HepG2 (cell line): ENCODE measurements around the gene DCST2. TPM values are rescaled to one million over a fixed set of nuclear protein-coding genes. Genes with fewer than 3 reads are reported as not detected.

ENCODE experiments used
- ATAC-seq: fragments of 200-7000 bp; cut with Tn5 transposase; 3 replicates; pipeline ENCODE4 v1.9.1; 2020; ENCODE audit warnings: mild to moderate bottlenecking, moderate library complexity
- BruUV-seq: library from RNA; stranded (reverse); fragments of 400-500 nt; replicated peaks from 2 replicates; lab custom pipeline; 2021; lab: Mats Ljungman, UMichigan
- CTCF ChIA-PET: fragments of 300-600 bp; formaldehyde crosslinking; extraction: SDS; loops from one replicate; lab custom pipeline; 2021; ENCODE audit warnings: low total read pairs, inconsistent platforms, low intra/inter-chr PET ratio; lab: Yijun Ruan, JAX
- POLR2A ChIA-PET: fragments of 350-600 bp; sonication (Branson Sonifier 250); formaldehyde crosslinking; loops from one replicate; lab custom pipeline; 2020; ENCODE audit warnings: antibody characterized with exemption, inconsistent platforms; lab: Yijun Ruan, JAX
- DNase-seq: peaks from one replicate; pipeline ENCODE4 v3.0.0-alpha.2; 2015; ENCODE audit warnings: low spot score
- FAIRE-seq: peaks from 3 replicates; lab custom pipeline; 2011; peaks lifted over from hg19 to GRCh38; lab: Jason Lieb, UNC
- H2AFZ ChIP-seq: one replicate; pipeline ENCODE4 v1.6.1; 2011; ENCODE audit warnings: low read length, inconsistent platforms
- H3K27ac ChIP-seq: fragments of 300-600 bp; 3 replicates; pipeline ENCODE4 v1.8.0; 2011; ENCODE audit warnings: mixed run types, mild to moderate bottlenecking, mixed read lengths, low read length, inconsistent platforms; ENCODE audit not compliant: insufficient read depth; ENCODE audit errors: extremely low read length
- H3K27me3 ChIP-seq, 2 experiments: fragments of 200-600 bp in 1 of 2; 2 replicates in 1 of 2; 3 replicates in 1 of 2; pipeline versions ENCODE4 v1.6.0 to v1.8.0; 2011; ENCODE audit warnings: low read length in 2 of 2, mild to moderate bottlenecking in 2 of 2, moderate library complexity in 2 of 2, inconsistent platforms in 1 of 2; ENCODE audit not compliant: insufficient read depth in 2 of 2, control insufficient read depth in 1 of 2
- H3K36me3 ChIP-seq, 2 experiments: fragments of 200-600 bp in 1 of 2; replicated peaks in 1 of 2; 2 replicates in 1 of 2; 3 replicates in 1 of 2; pipeline versions ENCODE4 v1.5.1 to v1.8.0; 2011; ENCODE audit warnings: low read length in 2 of 2, inconsistent platforms in 1 of 2; ENCODE audit not compliant: insufficient read depth in 2 of 2, control insufficient read depth in 1 of 2
- H3K4me1 ChIP-seq: 2 replicates; pipeline ENCODE4 v1.5.1; 2012; ENCODE audit warnings: low read length, inconsistent platforms; ENCODE audit not compliant: insufficient read depth
- H3K4me2 ChIP-seq: 2 replicates; pipeline ENCODE4 v1.6.0; 2011; ENCODE audit warnings: low read depth, low read length, inconsistent platforms
- H3K4me3 ChIP-seq, 3 experiments: fragments of 200-600 bp in 1 of 3; sonication (generic), shearing (Covaris generic) in 1 of 3; replicated peaks in 1 of 3; 2 replicates each; pipeline ENCODE4 v1.5.1; 2011 to 2016; ENCODE audit warnings: low read length in 3 of 3, inconsistent platforms in 2 of 3, low read depth in 2 of 3, mild to moderate bottlenecking in 2 of 3, control low read depth in 1 of 3, mixed read lengths in 1 of 3; ENCODE audit not compliant: insufficient read depth in 1 of 3
- H3K79me2 ChIP-seq: one replicate; pipeline ENCODE4 v1.6.1; 2011; ENCODE audit warnings: low read length, inconsistent platforms; ENCODE audit not compliant: insufficient read depth
- H3K9ac ChIP-seq: 2 replicates; pipeline ENCODE4 v1.6.0; 2011; ENCODE audit warnings: mild to moderate bottlenecking, low read depth, low read length, inconsistent platforms; ENCODE audit not compliant: insufficient read depth
- H3K9me3 ChIP-seq: 2 replicates; pipeline ENCODE4 v1.5.1; 2012; ENCODE audit warnings: mild to moderate bottlenecking, low read length
- H4K20me1 ChIP-seq: 2 replicates; pipeline ENCODE4 v1.6.0; 2011; ENCODE audit warnings: inconsistent platforms, mild to moderate bottlenecking, low read length, moderate library complexity; ENCODE audit not compliant: insufficient read depth
- AGO2 ChIP-seq: fragments of 200-400 bp; formaldehyde crosslinking; optimal IDR thresholded peaks from 2 replicates; pipeline ENCODE3; 2017; ENCODE audit warnings: mild to moderate bottlenecking, low read depth, low read length, moderate library complexity
- FOXO1 ChIP-seq: sonication (generic); formaldehyde crosslinking; IDR thresholded peaks from 2 replicates; pipeline ENCODE4 v1.4.0; 2020; ENCODE audit warnings: missing genetic modification reagents
- KDM5B ChIP-seq: sonication (generic); formaldehyde crosslinking; IDR thresholded peaks from 2 replicates; pipeline ENCODE4 v1.4.0; 2020; ENCODE audit warnings: missing genetic modification reagents, mild to moderate bottlenecking, borderline replicate concordance
- MTA3 ChIP-seq: sonication (generic); formaldehyde crosslinking; IDR thresholded peaks from 2 replicates; pipeline ENCODE4 v1.4.0; 2020; ENCODE audit warnings: missing genetic modification reagents
- SIX4 ChIP-seq: sonication (generic); formaldehyde crosslinking; IDR thresholded peaks from 2 replicates; pipeline ENCODE4 v1.4.0; 2020; ENCODE audit warnings: missing genetic modification reagents
- ZNF235 ChIP-seq: sonication (generic); formaldehyde crosslinking; IDR thresholded peaks from 2 replicates; pipeline ENCODE4 v1.8.1; 2023; ENCODE audit warnings: mild to moderate bottlenecking, missing genetic modification reagents, borderline replicate concordance
- ZNF24 ChIP-seq: fragments of 450-650 bp; IDR thresholded peaks from 2 replicates; pipeline ENCODE4 v1.6.1; 2017; ENCODE audit warnings: antibody characterized with exemption, mild to moderate bottlenecking
- ZNF879 ChIP-seq: sonication (generic); formaldehyde crosslinking; IDR thresholded peaks from 2 replicates; pipeline ENCODE4 v1.8.1; 2023; ENCODE audit warnings: missing genetic modification reagents
- WGBS: methylation state at CpG from one replicate; pipeline ENCODE4 v1.1.6; 2017; ENCODE audit warnings: low lambda C conversion rate; 5-methylcytosine and 5-hydroxymethylcytosine counted together
- in situ Hi-C: cut with HindIII; loops from 2 replicates; pipeline ENCODE4 v1.10.0; 2017; ENCODE audit warnings: low pct_unique_long_range_greater_than_20kb; ENCODE audit not compliant: extremely low pct_ligation_motif_present
- intact Hi-C: fragments of 100-400 bp; cut with micrococcal nuclease; formaldehyde crosslinking; loops from one replicate; pipeline ENCODE4 v1.10.0; 2022; ENCODE audit not compliant: unreplicated experiment
- polyA plus RNA-seq, 8 experiments: library from polyadenylated mRNA; depleted of rRNA in 3 of 8; stranded (reverse) in 7 of 8; unstranded in 1 of 8; fragments of >200 nt; fragmentation: Illumina TruSeq in 4 of 8; extraction: Trizol in 4 of 8; gene quantifications; 2 replicates each; pipeline versions ENCODE4 v1.2.1 to v1.2.3, GENCODE V29; 2011 to 2016; ENCODE audit warnings: low read depth in 4 of 8, missing spikeins in 1 of 8, mixed read lengths in 1 of 8; ENCODE audit not compliant: insufficient read depth in 1 of 8
- total RNA-seq, 5 experiments: library from RNA; depleted of rRNA; stranded (reverse); fragments of >200 nt; fragmentation: Illumina TruSeq; extraction: Trizol; gene quantifications; 2 replicates each; pipeline ENCODE4 v1.2.3, GENCODE V29; 2016; ENCODE audit warnings: low read depth in 1 of 5
- TF ChIP-seq, protein P1 (sequence below): sonication (generic); formaldehyde crosslinking; IDR thresholded peaks from 2 replicates; pipeline ENCODE4 v1.8.0; 2022; ENCODE audit warnings: missing genetic modification reagents, mild to moderate bottlenecking, moderate library complexity, borderline replicate concordance
- TF ChIP-seq, protein P2 (sequence below): sonication (generic); formaldehyde crosslinking; IDR thresholded peaks from 2 replicates; pipeline ENCODE4 v1.4.0; 2020; ENCODE audit warnings: mild to moderate bottlenecking, missing genetic modification reagents
- TF ChIP-seq, protein P3 (sequence below): sonication (generic); formaldehyde crosslinking; IDR thresholded peaks from 2 replicates; pipeline ENCODE4 v1.8.0; 2022; ENCODE audit warnings: mild to moderate bottlenecking, missing genetic modification reagents; ENCODE audit not compliant: insufficient replicate concordance
- TF ChIP-seq, protein P4 (sequence below): sonication (generic); formaldehyde crosslinking; IDR thresholded peaks from 2 replicates; pipeline ENCODE4 v1.4.0; 2020; ENCODE audit warnings: missing genetic modification reagents

The DCST2 gene
- total and polyA plus RNA-seq, 2 of the 13 experiments (the other 11 are each of a cell fraction or from before 2014, with no cell fraction given) = 0.74 TPM; not detected in 1

DNA sequence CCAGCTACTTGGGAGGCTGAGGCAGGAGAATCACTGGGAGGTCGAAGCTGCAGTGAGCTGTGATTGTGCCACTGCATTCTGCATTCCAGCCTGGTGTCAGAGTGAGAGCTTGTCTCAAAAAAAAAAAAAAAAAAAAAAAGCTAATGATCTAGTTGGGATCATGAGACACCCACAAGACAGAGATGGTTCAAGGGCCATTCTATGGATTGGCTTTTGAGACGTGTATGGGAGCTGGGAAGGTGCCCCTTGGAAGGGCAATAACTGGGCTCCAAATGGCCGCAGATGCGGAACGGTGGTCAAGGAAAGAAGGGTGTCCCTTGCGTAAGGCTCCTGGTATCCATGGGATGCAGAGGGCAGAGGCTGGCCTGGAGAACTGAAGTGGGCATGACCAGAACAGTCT is 10.8 kb upstream of the DCST2 start:
- intact Hi-C loops = no loop called here
- FAIRE-seq = no peak
- TF ChIP-seq MTA3 (CRISPR knock-in tag) = no peak
- no peak for TF ChIP-seq FOXO1 (CRISPR knock-in tag)
- TF ChIP-seq, protein P1, sequence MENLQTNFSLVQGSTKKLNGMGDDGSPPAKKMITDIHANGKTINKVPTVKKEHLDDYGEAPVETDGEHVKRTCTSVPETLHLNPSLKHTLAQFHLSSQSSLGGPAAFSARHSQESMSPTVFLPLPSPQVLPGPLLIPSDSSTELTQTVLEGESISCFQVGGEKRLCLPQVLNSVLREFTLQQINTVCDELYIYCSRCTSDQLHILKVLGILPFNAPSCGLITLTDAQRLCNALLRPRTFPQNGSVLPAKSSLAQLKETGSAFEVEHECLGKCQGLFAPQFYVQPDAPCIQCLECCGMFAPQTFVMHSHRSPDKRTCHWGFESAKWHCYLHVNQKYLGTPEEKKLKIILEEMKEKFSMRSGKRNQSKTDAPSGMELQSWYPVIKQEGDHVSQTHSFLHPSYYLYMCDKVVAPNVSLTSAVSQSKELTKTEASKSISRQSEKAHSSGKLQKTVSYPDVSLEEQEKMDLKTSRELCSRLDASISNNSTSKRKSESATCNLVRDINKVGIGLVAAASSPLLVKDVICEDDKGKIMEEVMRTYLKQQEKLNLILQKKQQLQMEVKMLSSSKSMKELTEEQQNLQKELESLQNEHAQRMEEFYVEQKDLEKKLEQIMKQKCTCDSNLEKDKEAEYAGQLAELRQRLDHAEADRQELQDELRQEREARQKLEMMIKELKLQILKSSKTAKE (CRISPR knock-in tag) = no peak
- TF ChIP-seq, protein P2, sequence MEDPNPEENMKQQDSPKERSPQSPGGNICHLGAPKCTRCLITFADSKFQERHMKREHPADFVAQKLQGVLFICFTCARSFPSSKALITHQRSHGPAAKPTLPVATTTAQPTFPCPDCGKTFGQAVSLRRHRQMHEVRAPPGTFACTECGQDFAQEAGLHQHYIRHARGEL (CRISPR knock-in tag) = no peak
- no peak for TF ChIP-seq ZNF235 (CRISPR knock-in tag)
- TF ChIP-seq AGO2 = no peak
- TF ChIP-seq ZNF24 = no peak
- TF ChIP-seq ZNF879 = no peak
- TF ChIP-seq SIX4 = no peak
- TF ChIP-seq, protein P3, sequence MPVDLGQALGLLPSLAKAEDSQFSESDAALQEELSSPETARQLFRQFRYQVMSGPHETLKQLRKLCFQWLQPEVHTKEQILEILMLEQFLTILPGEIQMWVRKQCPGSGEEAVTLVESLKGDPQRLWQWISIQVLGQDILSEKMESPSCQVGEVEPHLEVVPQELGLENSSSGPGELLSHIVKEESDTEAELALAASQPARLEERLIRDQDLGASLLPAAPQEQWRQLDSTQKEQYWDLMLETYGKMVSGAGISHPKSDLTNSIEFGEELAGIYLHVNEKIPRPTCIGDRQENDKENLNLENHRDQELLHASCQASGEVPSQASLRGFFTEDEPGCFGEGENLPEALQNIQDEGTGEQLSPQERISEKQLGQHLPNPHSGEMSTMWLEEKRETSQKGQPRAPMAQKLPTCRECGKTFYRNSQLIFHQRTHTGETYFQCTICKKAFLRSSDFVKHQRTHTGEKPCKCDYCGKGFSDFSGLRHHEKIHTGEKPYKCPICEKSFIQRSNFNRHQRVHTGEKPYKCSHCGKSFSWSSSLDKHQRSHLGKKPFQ (CRISPR knock-in tag) = no peak
- 0 out of 2 replicates have a peak, but pooled peaks have one; percentile 26 for TF ChIP-seq KDM5B (CRISPR knock-in tag)
- TF ChIP-seq, protein P4, sequence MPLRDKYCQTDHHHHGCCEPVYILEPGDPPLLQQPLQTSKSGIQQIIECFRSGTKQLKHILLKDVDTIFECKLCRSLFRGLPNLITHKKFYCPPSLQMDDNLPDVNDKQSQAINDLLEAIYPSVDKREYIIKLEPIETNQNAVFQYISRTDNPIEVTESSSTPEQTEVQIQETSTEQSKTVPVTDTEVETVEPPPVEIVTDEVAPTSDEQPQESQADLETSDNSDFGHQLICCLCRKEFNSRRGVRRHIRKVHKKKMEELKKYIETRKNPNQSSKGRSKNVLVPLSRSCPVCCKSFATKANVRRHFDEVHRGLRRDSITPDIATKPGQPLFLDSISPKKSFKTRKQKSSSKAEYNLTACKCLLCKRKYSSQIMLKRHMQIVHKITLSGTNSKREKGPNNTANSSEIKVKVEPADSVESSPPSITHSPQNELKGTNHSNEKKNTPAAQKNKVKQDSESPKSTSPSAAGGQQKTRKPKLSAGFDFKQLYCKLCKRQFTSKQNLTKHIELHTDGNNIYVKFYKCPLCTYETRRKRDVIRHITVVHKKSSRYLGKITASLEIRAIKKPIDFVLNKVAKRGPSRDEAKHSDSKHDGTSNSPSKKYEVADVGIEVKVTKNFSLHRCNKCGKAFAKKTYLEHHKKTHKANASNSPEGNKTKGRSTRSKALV = no peak

More for the DNA sequence above, 10.8 kb upstream of the DCST2 start:
- Histone ChIP-seq H3K4me2 (peak overlapping the region; percentile 65; the same call in 1 of the 2 replicates), H3K79me2 (no peaks in the 10 kb centered on the region), H4K20me1 (no peaks in the 10 kb centered on the region), H3K4me1 (peaks cover 64% of the 10 kb centered on the region), H3K9me3 (no peaks in the 10 kb centered on the region), H2AFZ (no peak overlapping the region), H3K27ac (no peak overlapping the region), H3K36me3 (no peaks in the 10 kb centered on the region), H3K27me3 (peaks cover 8 to 21% of the 10 kb centered on the region in 2 experiments), H3K4me3 (peak overlapping the region in 1 of 3 experiments; percentile 8; a peak in 1 of 6 replicates), H3K9ac (no peak overlapping the region)
- no peak for ATAC-seq
- DNase-seq = no peak
- no TSS peak for BruUV-seq
- 72% methylated on average over 6 of the region's 6 CpGs for WGBS
- POLR2A ChIA-PET = interaction anchor here (0.7 to 3.2 kb wide), 7 partner anchors 9 to 128 kb away, joined by 3 to 12 read pairs (median 4); partner anchors contain the start of gene KRTCAP2
- in situ Hi-C loops = no loop called here
- CTCF ChIA-PET = interaction anchor here (0.9 to 3.0 kb wide), 6 partner anchors 14 to 138 kb away, joined by 3 to 27 read pairs (median 4); no protein-coding TSS in a partner anchor
